Neural cell (in vitro differentiated cells): ENCODE results near the gene STAB1. TPM values are rescaled to one million over a fixed set of nuclear protein-coding genes. Genes with fewer than 3 reads are reported as not detected.

ENCODE experiments used
- H2AFZ ChIP-seq: fragments of 200-600, 300-800 bp; sonication (generic), shearing (Covaris generic); 2 replicates; pipeline ENCODE4 v1.6.0; 2014; ENCODE audit warnings: low read depth, mild to moderate bottlenecking, antibody characterized with exemption, low read length, moderate library complexity
- H3F3A ChIP-seq: fragments of 200-600 bp; shearing (Covaris generic); 2 replicates; pipeline ENCODE4 v1.6.1; 2016; ENCODE audit warnings: mild to moderate bottlenecking, moderate library complexity, mixed read lengths, antibody characterized with exemption, low read length; ENCODE audit not compliant: insufficient read depth, poor library complexity, severe bottlenecking
- H3K27ac ChIP-seq: fragments of 200-600, 300-800 bp; sonication (generic), shearing (Covaris generic); 2 replicates; pipeline ENCODE4 v1.5.1; 2014; ENCODE audit warnings: mild to moderate bottlenecking, low read length, moderate library complexity
- H3K27me3 ChIP-seq: fragments of 300-800, 200-600 bp; sonication (generic), shearing (Covaris generic); 2 replicates; pipeline ENCODE4 v1.6.0; 2014; ENCODE audit warnings: mild to moderate bottlenecking, low read depth, low read length, moderate library complexity; ENCODE audit not compliant: insufficient read depth
- H3K36me3 ChIP-seq: fragments of 300-800, 200-600 bp; sonication (generic), shearing (Covaris generic); 2 replicates; pipeline ENCODE4 v1.5.1; 2014; ENCODE audit warnings: mild to moderate bottlenecking, antibody characterized with exemption, low read length, moderate library complexity; ENCODE audit not compliant: insufficient read depth
- H3K4me2 ChIP-seq: fragments of 300-800, 200-600 bp; sonication (generic), shearing (Covaris generic); 2 replicates; pipeline ENCODE4 v1.6.0; 2014; ENCODE audit warnings: mild to moderate bottlenecking, low read length
- H3K4me3 ChIP-seq: fragments of 300-800, 200-600 bp; sonication (generic), shearing (Covaris generic); 2 replicates; pipeline ENCODE4 v1.5.1; 2014; ENCODE audit warnings: mild to moderate bottlenecking, low read length, moderate library complexity
- H3K79me2 ChIP-seq: fragments of 200-600 bp; shearing (Covaris generic); replicated peaks from 2 replicates; pipeline ENCODE4 v1.6.0; 2014; ENCODE audit warnings: mild to moderate bottlenecking, low read length, moderate library complexity; ENCODE audit not compliant: insufficient read depth
- H3K9ac ChIP-seq: fragments of 300-800, 200-600 bp; sonication (generic), shearing (Covaris generic); 2 replicates; pipeline ENCODE4 v1.6.1; 2016; ENCODE audit warnings: mild to moderate bottlenecking, low read length, mixed read lengths
- H3K9me2 ChIP-seq: fragments of 200-600 bp; shearing (Covaris generic); 2 replicates; pipeline ENCODE4 v1.6.1; 2016; ENCODE audit warnings: mild to moderate bottlenecking, low read length, mixed read lengths; ENCODE audit not compliant: insufficient read depth
- H3K9me3 ChIP-seq: fragments of 200-600, 300-800 bp; sonication (generic), shearing (Covaris generic); 2 replicates; pipeline ENCODE4 v1.6.1; 2016; ENCODE audit warnings: mild to moderate bottlenecking, mixed run types, low read length, moderate library complexity, mixed read lengths
- H4K20me1 ChIP-seq: fragments of 200-600 bp; shearing (Covaris generic); 2 replicates; pipeline ENCODE4 v1.6.1; 2016; ENCODE audit warnings: mild to moderate bottlenecking, mixed run types; ENCODE audit not compliant: insufficient read depth
- EP300 ChIP-seq: fragments of 450-650 bp; conservative IDR thresholded peaks from 2 replicates; pipeline ENCODE4 v1.6.1; 2014; ENCODE audit warnings: antibody characterized with exemption, mild to moderate bottlenecking, moderate library complexity; ENCODE audit not compliant: poor library complexity, severe bottlenecking
- EZH2 ChIP-seq: fragments of 200-600, 300-800 bp; shearing (Covaris generic), sonication (generic); IDR thresholded peaks from 2 replicates; pipeline ENCODE4 v1.6.1; 2014; ENCODE audit warnings: antibody characterized with exemption, low read length, borderline replicate concordance, mild to moderate bottlenecking; ENCODE audit not compliant: insufficient read depth, poor library complexity, severe bottlenecking
- MXI1 ChIP-seq: fragments of 450-650 bp; conservative IDR thresholded peaks from 2 replicates; pipeline ENCODE4 v1.6.1; 2014; ENCODE audit warnings: antibody characterized with exemption, mild to moderate bottlenecking; ENCODE audit not compliant: poor library complexity, severe bottlenecking
- POLR2AphosphoS5 ChIP-seq: IDR thresholded peaks from 2 replicates; pipeline ENCODE4 v1.6.1; 2012
- RAD21 ChIP-seq: fragments of 450-650 bp; conservative IDR thresholded peaks from 2 replicates; pipeline ENCODE4 v1.6.1; 2014; ENCODE audit warnings: antibody characterized with exemption, mild to moderate bottlenecking, moderate library complexity
- SMC3 ChIP-seq: fragments of 450-650 bp; conservative IDR thresholded peaks from 2 replicates; pipeline ENCODE4 v1.6.1; 2014; ENCODE audit warnings: antibody characterized with exemption, mild to moderate bottlenecking, moderate library complexity; ENCODE audit not compliant: poor library complexity
- TAF1 ChIP-seq: IDR thresholded peaks from 2 replicates; pipeline ENCODE4 v1.6.1; 2012; ENCODE audit warnings: low read depth
- polyA plus RNA-seq: library from polyadenylated mRNA; depleted of rRNA; stranded (reverse); fragments of >200 nt; gene quantifications from 2 replicates; pipeline ENCODE4 v1.2.3, GENCODE V29; 2014
- TF ChIP-seq, protein P1 (sequence below): IDR thresholded peaks from 2 replicates; pipeline ENCODE4 v1.6.1; 2012; ENCODE audit warnings: borderline replicate concordance
- TF ChIP-seq, protein P2 (sequence below): fragments of 450-650 bp; IDR thresholded peaks from 2 replicates; pipeline ENCODE4 v1.5.1; 2014; ENCODE audit warnings: antibody characterized with exemption, mild to moderate bottlenecking, moderate library complexity; ENCODE audit not compliant: poor library complexity, severe bottlenecking

The STAB1 gene
- polyA plus RNA-seq, 1 donor from 2014 or later, result 0.28 TPM

- Histone ChIP-seq H2AFZ (no peak overlapping the region), H3K4me3 (no peak overlapping the region)
These were observed 12.2 kb downstream of the STAB1 start for GRCh38 chr3:52507359-52507758.

DNA sequence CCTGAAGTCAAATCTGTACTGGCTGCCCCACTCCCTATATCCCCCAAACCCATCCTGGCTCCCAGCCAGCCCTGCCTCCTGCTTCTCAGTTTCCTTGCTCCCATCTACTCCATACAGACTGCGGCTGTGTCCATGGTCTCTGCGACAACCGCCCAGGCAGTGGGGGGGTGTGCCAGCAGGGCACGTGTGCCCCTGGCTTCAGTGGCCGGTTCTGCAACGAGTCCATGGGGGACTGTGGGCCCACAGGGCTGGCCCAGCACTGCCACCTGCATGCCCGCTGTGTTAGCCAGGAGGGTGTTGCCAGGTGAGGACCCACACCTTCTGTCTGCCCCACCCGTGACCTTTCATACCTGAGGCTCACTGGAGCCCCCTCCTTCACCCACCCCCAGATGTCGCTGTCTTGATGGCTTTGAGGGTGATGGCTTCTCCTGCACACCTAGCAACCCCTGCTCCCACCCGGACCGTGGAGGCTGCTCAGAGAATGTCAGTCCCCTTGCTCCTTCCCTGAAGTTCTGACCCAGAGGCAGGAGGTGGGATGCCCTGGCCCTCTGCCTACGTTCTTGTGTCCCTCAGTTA, 14.7 kb downstream of the STAB1 start:
- no peaks in the 10 kb centered on the region for H3K9me3 ChIP-seq
- H3K9ac ChIP-seq, result no peak overlapping the region
- no peaks in the 10 kb centered on the region for H3K9me2 ChIP-seq
- no peaks in the 10 kb centered on the region for H3K36me3 ChIP-seq
- H3K4me3 ChIP-seq, result no peak overlapping the region
- H3K4me2 ChIP-seq, result no peak overlapping the region
- no peaks in the 10 kb centered on the region for H3K79me2 ChIP-seq
- no peak overlapping the region for H2AFZ ChIP-seq
- TF ChIP-seq, protein P1, sequence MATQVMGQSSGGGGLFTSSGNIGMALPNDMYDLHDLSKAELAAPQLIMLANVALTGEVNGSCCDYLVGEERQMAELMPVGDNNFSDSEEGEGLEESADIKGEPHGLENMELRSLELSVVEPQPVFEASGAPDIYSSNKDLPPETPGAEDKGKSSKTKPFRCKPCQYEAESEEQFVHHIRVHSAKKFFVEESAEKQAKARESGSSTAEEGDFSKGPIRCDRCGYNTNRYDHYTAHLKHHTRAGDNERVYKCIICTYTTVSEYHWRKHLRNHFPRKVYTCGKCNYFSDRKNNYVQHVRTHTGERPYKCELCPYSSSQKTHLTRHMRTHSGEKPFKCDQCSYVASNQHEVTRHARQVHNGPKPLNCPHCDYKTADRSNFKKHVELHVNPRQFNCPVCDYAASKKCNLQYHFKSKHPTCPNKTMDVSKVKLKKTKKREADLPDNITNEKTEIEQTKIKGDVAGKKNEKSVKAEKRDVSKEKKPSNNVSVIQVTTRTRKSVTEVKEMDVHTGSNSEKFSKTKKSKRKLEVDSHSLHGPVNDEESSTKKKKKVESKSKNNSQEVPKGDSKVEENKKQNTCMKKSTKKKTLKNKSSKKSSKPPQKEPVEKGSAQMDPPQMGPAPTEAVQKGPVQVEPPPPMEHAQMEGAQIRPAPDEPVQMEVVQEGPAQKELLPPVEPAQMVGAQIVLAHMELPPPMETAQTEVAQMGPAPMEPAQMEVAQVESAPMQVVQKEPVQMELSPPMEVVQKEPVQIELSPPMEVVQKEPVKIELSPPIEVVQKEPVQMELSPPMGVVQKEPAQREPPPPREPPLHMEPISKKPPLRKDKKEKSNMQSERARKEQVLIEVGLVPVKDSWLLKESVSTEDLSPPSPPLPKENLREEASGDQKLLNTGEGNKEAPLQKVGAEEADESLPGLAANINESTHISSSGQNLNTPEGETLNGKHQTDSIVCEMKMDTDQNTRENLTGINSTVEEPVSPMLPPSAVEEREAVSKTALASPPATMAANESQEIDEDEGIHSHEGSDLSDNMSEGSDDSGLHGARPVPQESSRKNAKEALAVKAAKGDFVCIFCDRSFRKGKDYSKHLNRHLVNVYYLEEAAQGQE, result no peak
- TF ChIP-seq TAF1, result no peak
- TF ChIP-seq SMC3, result no peak
- no peak for TF ChIP-seq MXI1
- TF ChIP-seq EP300, result no peak
- TF ChIP-seq EZH2, result no peak
- TF ChIP-seq, protein P2, sequence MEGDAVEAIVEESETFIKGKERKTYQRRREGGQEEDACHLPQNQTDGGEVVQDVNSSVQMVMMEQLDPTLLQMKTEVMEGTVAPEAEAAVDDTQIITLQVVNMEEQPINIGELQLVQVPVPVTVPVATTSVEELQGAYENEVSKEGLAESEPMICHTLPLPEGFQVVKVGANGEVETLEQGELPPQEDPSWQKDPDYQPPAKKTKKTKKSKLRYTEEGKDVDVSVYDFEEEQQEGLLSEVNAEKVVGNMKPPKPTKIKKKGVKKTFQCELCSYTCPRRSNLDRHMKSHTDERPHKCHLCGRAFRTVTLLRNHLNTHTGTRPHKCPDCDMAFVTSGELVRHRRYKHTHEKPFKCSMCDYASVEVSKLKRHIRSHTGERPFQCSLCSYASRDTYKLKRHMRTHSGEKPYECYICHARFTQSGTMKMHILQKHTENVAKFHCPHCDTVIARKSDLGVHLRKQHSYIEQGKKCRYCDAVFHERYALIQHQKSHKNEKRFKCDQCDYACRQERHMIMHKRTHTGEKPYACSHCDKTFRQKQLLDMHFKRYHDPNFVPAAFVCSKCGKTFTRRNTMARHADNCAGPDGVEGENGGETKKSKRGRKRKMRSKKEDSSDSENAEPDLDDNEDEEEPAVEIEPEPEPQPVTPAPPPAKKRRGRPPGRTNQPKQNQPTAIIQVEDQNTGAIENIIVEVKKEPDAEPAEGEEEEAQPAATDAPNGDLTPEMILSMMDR, result no peak
- no peak for TF ChIP-seq POLR2AphosphoS5
- no peak for TF ChIP-seq RAD21
- H3F3A ChIP-seq, result no peaks in the 10 kb centered on the region
- H3K27me3 ChIP-seq, result no peaks in the 10 kb centered on the region
- H3K27ac ChIP-seq, result no peak overlapping the region
- H4K20me1 ChIP-seq, result no peaks in the 10 kb centered on the region

More at GRCh38 chr3:52507359-52507758, 12.2 kb downstream of the STAB1 start:
- Histone ChIP-seq H3K27me3 (no peaks in the 10 kb centered on the region), H3K9ac (no peak overlapping the region), H3K4me2 (no peak overlapping the region), H3K79me2 (no peaks in the 10 kb centered on the region), H3K9me3 (no peaks in the 10 kb centered on the region), H3F3A (no peaks in the 10 kb centered on the region), H4K20me1 (no peaks in the 10 kb centered on the region), H3K9me2 (no peaks in the 10 kb centered on the region), H3K27ac (no peak overlapping the region), H3K36me3 (no peaks in the 10 kb centered on the region)
- TF ChIP-seq RAD21 (no peak), EP300 (no peak), MXI1 (no peak), EZH2 (no peak), POLR2AphosphoS5 (no peak)
- TF ChIP-seq, protein P1, result no peak
- TF ChIP-seq, protein P2, result no peak
